HG03045 (cell line): ENCODE measurements around the gene TCEAL3.
"Not testable (repeated sequence)": the region's sequence is repeated elsewhere in the genome, so short reads cannot be mapped to it uniquely, and the experiment has no call there.

Experiments used
- ATAC-seq: cut with Tn5 transposase; IDR thresholded peaks from one replicate; pipeline ENCODE4 v1.9.1; 2021; ENCODE audit warnings: mild to moderate bottlenecking, moderate library complexity; ENCODE audit not compliant: unreplicated experiment

Gene TCEAL3

DNA sequence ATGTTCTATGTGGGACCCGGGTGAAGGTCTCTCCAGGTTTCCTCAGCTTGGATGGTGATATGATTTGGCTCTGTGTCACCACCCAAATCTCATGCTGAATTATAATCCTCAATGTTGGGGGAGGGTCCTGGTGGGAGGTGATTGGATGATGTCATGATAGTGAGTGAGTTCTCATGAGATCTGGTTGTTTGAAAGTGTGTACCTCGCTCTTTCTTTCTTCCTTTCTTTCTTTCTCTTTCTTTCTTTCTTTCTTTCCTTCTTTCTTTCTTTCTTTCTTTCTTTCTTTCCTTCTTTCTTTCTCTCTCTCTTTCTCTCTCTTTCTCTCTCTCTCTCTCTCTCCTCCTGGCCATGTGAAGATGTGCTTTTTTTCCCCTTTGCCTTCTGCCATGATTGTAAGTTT is 51.7 kb downstream of the TCEAL3 start:
- not testable (repeated sequence) for ATAC-seq
